Measurements from ENCODE around the gene LYSMD4.

DNA sequence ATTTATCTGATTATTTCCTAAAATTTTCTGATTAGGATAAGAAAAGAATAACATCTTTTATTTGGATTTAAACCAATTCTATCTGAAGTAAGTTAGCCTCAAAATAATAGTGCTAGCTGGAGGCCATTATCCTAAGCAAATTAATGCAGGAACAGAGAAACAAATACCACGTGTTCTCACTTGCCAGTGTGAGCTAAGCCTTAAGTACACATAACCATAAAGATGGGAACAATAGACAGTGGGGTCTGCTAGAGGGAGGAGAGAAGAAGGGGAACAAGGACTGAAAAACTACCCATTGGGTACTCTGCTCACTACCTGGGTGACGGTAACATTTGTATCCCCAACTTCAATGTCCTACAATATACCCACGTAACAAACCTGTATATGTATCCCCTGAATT lies 31.3 kb upstream of the LYSMD4 start:
- no peak for TF ChIP-seq EZH2 (IDR thresholded peaks at IDR 0.05; ENCODE audit: low read length, unreplicated experiment)
- TF ChIP-seq, protein P1, sequence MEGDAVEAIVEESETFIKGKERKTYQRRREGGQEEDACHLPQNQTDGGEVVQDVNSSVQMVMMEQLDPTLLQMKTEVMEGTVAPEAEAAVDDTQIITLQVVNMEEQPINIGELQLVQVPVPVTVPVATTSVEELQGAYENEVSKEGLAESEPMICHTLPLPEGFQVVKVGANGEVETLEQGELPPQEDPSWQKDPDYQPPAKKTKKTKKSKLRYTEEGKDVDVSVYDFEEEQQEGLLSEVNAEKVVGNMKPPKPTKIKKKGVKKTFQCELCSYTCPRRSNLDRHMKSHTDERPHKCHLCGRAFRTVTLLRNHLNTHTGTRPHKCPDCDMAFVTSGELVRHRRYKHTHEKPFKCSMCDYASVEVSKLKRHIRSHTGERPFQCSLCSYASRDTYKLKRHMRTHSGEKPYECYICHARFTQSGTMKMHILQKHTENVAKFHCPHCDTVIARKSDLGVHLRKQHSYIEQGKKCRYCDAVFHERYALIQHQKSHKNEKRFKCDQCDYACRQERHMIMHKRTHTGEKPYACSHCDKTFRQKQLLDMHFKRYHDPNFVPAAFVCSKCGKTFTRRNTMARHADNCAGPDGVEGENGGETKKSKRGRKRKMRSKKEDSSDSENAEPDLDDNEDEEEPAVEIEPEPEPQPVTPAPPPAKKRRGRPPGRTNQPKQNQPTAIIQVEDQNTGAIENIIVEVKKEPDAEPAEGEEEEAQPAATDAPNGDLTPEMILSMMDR (conservative IDR thresholded peaks at IDR 0.05; ENCODE audit: low read depth, low read length): no peak

Data from PC-3 (cell line).